HCT116 (cell line): ENCODE results near the gene GUCA2B. TPM values are rescaled to one million over a fixed set of nuclear protein-coding genes. Genes with fewer than 3 reads are reported as not detected.

Source experiments
- ATAC-seq: fragments of 200-7000 bp; cut with Tn5 transposase; 2 replicates; pipeline ENCODE4 v1.9.1; 2020; ENCODE audit warnings: mild to moderate bottlenecking, moderate library complexity
- BruUV-seq: library from RNA; stranded (reverse); fragments of 400-500 nt; replicated peaks from 2 replicates; lab custom pipeline; 2021; lab: Mats Ljungman, UMichigan
- CTCF ChIA-PET: fragments of 300-600 bp; sonication (Branson Sonifier 250); formaldehyde crosslinking; loops from one replicate; lab custom pipeline; 2021; ENCODE audit warnings: antibody characterized with exemption; lab: Charles Lee
- POLR2A ChIA-PET: fragments of 300-600, 350-600 bp; sonication (Branson Sonifier 250); formaldehyde crosslinking; loops from one replicate; lab custom pipeline; 2021; ENCODE audit warnings: antibody characterized with exemption; lab: Charles Lee
- RAD21 ChIA-PET, 2 experiments: fragments of 300-600 bp; sonication (Branson Sonifier 250); formaldehyde crosslinking; loops; one replicate each; lab custom pipeline; 2023; ENCODE audit warnings: low total read pairs in 2 of 2; ENCODE audit not compliant: uncharacterized antibody in 2 of 2, unreplicated experiment in 2 of 2, low non-redundant PET in 1 of 2; lab: Charles Lee
- DNase-seq: peaks from one replicate; pipeline ENCODE4 v3.0.0-alpha.2; 2010; ENCODE audit warnings: low read depth, low spot score
- H2AFZ ChIP-seq: fragments of 200-600 bp; shearing (Covaris generic), sonication (generic); 2 replicates; pipeline ENCODE4 v1.6.1; 2017; ENCODE audit warnings: low read depth, mixed run types, mixed read lengths, antibody characterized with exemption, low read length; ENCODE audit not compliant: poor library complexity, severe bottlenecking
- H3K27ac ChIP-seq: 2 replicates; pipeline ENCODE4 v1.5.1; 2012; ENCODE audit warnings: low read depth, low read length
- H3K27me3 ChIP-seq: fragments of 200-600 bp; sonication (generic); 2 replicates; pipeline ENCODE4 v1.6.1; 2016; ENCODE audit warnings: mixed run types, low read length, mixed read lengths; ENCODE audit not compliant: insufficient read depth
- H3K36me3 ChIP-seq, 2 experiments: fragments of 200-500 bp in 1 of 2; fragments of 200-600 bp in 1 of 2; sonication (Bioruptor generic) in 1 of 2; sonication (generic) in 1 of 2; 2 replicates each; pipeline versions ENCODE4 v1.5.1 to v1.6.1; 2014 to 2016; ENCODE audit warnings: low read length in 2 of 2, inconsistent platforms in 1 of 2, mixed read lengths in 1 of 2, mixed run types in 1 of 2; ENCODE audit not compliant: insufficient read depth in 2 of 2, control insufficient read depth in 1 of 2
- H3K4me1 ChIP-seq, 2 experiments: fragments of 200-600 bp in 1 of 2; sonication (generic) in 1 of 2; 2 replicates each; pipeline versions ENCODE4 v1.5.1 to v1.6.1; 2012 to 2017; ENCODE audit warnings: low read length in 2 of 2, inconsistent platforms in 1 of 2, mild to moderate bottlenecking in 1 of 2, mixed read lengths in 1 of 2, mixed run types in 1 of 2, moderate library complexity in 1 of 2; ENCODE audit not compliant: insufficient read depth in 2 of 2, control insufficient read depth in 1 of 2
- H3K4me2 ChIP-seq: fragments of 200-600 bp; sonication (generic); 2 replicates; pipeline ENCODE4 v1.6.1; 2017; ENCODE audit warnings: mixed run types, low read length, mixed read lengths
- H3K4me3 ChIP-seq, 2 experiments: fragments of 200-600 bp in 1 of 2; sonication (generic) in 1 of 2; replicated peaks in 1 of 2; 2 replicates each; pipeline ENCODE4 v1.5.1; 2011 to 2016; ENCODE audit warnings: low read length in 2 of 2, control low read depth in 1 of 2, low read depth in 1 of 2, mild to moderate bottlenecking in 1 of 2, mixed read lengths in 1 of 2, mixed run types in 1 of 2
- H3K79me2 ChIP-seq: fragments of 200-600 bp; sonication (generic); 2 replicates; pipeline ENCODE4 v1.6.1; 2017; ENCODE audit warnings: mild to moderate bottlenecking, mixed run types, low read length, moderate library complexity, mixed read lengths; ENCODE audit not compliant: insufficient read depth
- H3K9ac ChIP-seq: fragments of 200-600 bp; sonication (generic); 2 replicates; pipeline ENCODE4 v1.6.1; 2016; ENCODE audit warnings: low read length, mixed read lengths
- H3K9me2 ChIP-seq: fragments of 200-600 bp; sonication (generic), shearing (Covaris generic); 2 replicates; pipeline ENCODE4 v1.6.1; 2017; ENCODE audit warnings: mixed run types, mild to moderate bottlenecking, moderate library complexity; ENCODE audit not compliant: insufficient read depth
- H3K9me3 ChIP-seq, 2 experiments: fragments of 200-500 bp in 1 of 2; fragments of 200-600 bp in 1 of 2; sonication (Bioruptor generic) in 1 of 2; sonication (generic) in 1 of 2; 2 replicates each; pipeline ENCODE4 v1.6.1; 2014 to 2017; ENCODE audit warnings: low read length in 2 of 2, mixed read lengths in 2 of 2, inconsistent platforms in 1 of 2, low read depth in 1 of 2, mild to moderate bottlenecking in 1 of 2, mixed run types in 1 of 2, moderate library complexity in 1 of 2; ENCODE audit not compliant: control insufficient read depth in 1 of 2, insufficient read depth in 1 of 2
- H4K20me1 ChIP-seq: fragments of 200-600 bp; sonication (generic), shearing (Covaris generic); 2 replicates; pipeline ENCODE4 v1.6.1; 2017; ENCODE audit warnings: mixed run types, mild to moderate bottlenecking, moderate library complexity; ENCODE audit not compliant: insufficient read depth
- CEBPB ChIP-seq: IDR thresholded peaks from 2 replicates; pipeline ENCODE4 v1.6.1; 2012; ENCODE audit warnings: low read depth
- ELF1 ChIP-seq: IDR thresholded peaks from 2 replicates; pipeline ENCODE4 v1.6.1; 2012; ENCODE audit warnings: low read depth, borderline replicate concordance
- FOSL1 ChIP-seq: IDR thresholded peaks from 2 replicates; pipeline ENCODE4 v1.6.1; 2012; ENCODE audit warnings: low read depth
- JUND ChIP-seq: IDR thresholded peaks from 2 replicates; pipeline ENCODE4 v1.6.1; 2012
- SIN3A ChIP-seq: IDR thresholded peaks from 2 replicates; pipeline ENCODE4 v1.6.1; 2012; ENCODE audit warnings: low read depth
- TCF7L2 ChIP-seq: IDR thresholded peaks from 2 replicates; pipeline ENCODE4 v1.7.0; 2011; ENCODE audit warnings: borderline replicate concordance, inconsistent platforms; ENCODE audit not compliant: insufficient read depth, insufficient read length; ENCODE audit errors: extremely low read depth
- ZFX ChIP-seq: fragments of 450-650 bp; IDR thresholded peaks from 2 replicates; pipeline ENCODE4 v1.6.1; 2017
- ZNF274 ChIP-seq: fragments of 200-500 bp; sonication (Bioruptor generic); IDR thresholded peaks from 2 replicates; pipeline ENCODE4 v1.6.1; 2014; ENCODE audit warnings: mild to moderate bottlenecking, low read depth, low read length, inconsistent platforms
- intact Hi-C: fragments of 100-400 bp; cut with micrococcal nuclease; formaldehyde crosslinking; loops from 2 replicates; pipeline ENCODE4 v1.10.0; 2022
- total RNA-seq: library from RNA; stranded (reverse); gene quantifications from one replicate; pipeline ENCODE4 v1.2.1, GENCODE V29; 2021; ENCODE audit not compliant: unreplicated experiment
- TF ChIP-seq, protein P1 (sequence below): IDR thresholded peaks from 2 replicates; pipeline ENCODE4 v1.6.1; 2011; ENCODE audit warnings: mild to moderate bottlenecking, low read length, moderate library complexity; ENCODE audit not compliant: insufficient replicate concordance; ENCODE audit errors: extremely low read depth

GUCA2B gene
- total RNA-seq, 1 experiment from 2014 or later: not detected

DNA sequence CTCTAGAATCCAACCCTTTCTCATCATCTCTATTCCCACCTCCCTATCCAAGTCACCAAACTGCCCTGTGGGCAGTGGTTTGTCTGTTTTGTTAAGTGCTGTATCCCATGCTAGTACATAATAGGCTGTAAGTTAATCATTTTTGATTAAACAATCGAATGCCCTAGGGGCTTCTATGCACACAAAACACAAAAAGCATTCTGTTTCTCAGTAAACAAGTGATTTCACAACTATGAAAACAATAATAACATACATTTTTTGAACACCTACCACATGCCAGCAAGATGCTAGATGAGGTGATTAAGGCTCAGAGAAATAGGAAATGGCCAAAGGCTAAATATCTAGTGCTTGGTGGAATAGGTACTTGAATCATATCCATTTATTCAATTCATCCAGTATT lies 5.0 kb upstream of the GUCA2B start:
- no peak for ATAC-seq

DNA sequence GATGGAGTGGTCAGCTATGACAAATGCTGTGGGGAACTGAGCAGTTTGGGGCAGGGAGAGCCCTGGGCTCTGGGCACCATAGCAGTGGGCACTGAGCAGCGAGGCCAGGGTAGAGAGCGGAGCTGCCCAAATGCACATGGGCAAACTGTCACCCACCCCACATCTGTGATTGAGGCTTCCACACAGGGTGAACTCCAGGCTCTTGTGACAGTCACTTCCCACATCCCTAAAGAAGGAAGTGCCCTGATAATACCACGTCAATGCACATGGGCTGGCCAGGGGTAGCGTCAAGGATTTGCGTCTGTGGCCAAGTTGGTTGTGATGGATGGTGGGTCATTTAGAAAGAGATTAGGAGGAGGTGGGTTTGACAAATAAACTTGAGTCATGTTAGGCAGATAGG lies 2.6 kb upstream of the GUCA2B start:
- Histone ChIP-seq H3K36me3 (no peaks in the 10 kb centered on the region), H3K79me2 (no peaks in the 10 kb centered on the region), H2AFZ (no peak overlapping the region), H3K9ac (no peak overlapping the region), H4K20me1 (no peaks in the 10 kb centered on the region), H3K4me2 (no peak overlapping the region), H3K9me3 (no peaks in the 10 kb centered on the region), H3K4me1 (peaks cover 0 to 8% of the 10 kb centered on the region in 2 experiments; a peak in 1 of 4 replicates), H3K4me3 (no peak overlapping the region), H3K27ac (no peak overlapping the region), H3K9me2 (no peaks in the 10 kb centered on the region), H3K27me3 (no peaks in the 10 kb centered on the region)
- ChIA-PET POLR2A (no interaction called here), CTCF (interaction anchor here (1.7 kb wide), 1 partner anchor 23 kb away, joined by 8 read pairs; no protein-coding TSS in a partner anchor), RAD21 (no interaction called here)
- TF ChIP-seq FOSL1 (no peak), JUND (no peak)
- TF ChIP-seq, protein P1, sequence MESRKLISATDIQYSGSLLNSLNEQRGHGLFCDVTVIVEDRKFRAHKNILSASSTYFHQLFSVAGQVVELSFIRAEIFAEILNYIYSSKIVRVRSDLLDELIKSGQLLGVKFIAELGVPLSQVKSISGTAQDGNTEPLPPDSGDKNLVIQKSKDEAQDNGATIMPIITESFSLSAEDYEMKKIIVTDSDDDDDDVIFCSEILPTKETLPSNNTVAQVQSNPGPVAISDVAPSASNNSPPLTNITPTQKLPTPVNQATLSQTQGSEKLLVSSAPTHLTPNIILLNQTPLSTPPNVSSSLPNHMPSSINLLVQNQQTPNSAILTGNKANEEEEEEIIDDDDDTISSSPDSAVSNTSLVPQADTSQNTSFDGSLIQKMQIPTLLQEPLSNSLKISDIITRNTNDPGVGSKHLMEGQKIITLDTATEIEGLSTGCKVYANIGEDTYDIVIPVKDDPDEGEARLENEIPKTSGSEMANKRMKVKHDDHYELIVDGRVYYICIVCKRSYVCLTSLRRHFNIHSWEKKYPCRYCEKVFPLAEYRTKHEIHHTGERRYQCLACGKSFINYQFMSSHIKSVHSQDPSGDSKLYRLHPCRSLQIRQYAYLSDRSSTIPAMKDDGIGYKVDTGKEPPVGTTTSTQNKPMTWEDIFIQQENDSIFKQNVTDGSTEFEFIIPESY: no peak
- intact Hi-C loops: no loop called here
- DNase-seq (no peak), ATAC-seq (no peak)
- no TSS peak for BruUV-seq

More for the DNA sequence above, 5.0 kb upstream of the GUCA2B start:
- no peaks in the 10 kb centered on the region for H4K20me1 ChIP-seq
- H3K36me3 ChIP-seq: no peaks in the 10 kb centered on the region
- H3K79me2 ChIP-seq: no peaks in the 10 kb centered on the region
- RAD21 ChIA-PET: no interaction called here
- peaks cover 0 to 8% of the 10 kb centered on the region in 2 experiments; a peak in 1 of 4 replicates for H3K4me1 ChIP-seq
- DNase-seq: no peak
- no peak overlapping the region for H3K4me2 ChIP-seq
- no peak overlapping the region for H3K9ac ChIP-seq
- intact Hi-C loops: loop anchor here (10.0 kb wide), 1 partner anchor 573 kb away; no protein-coding TSS in a partner anchor
- POLR2A ChIA-PET: no interaction called here
- BruUV-seq: no TSS peak
- TF ChIP-seq, protein P1: no peak
- no peak for TF ChIP-seq JUND
- no peak for TF ChIP-seq CEBPB
- no peak for TF ChIP-seq TCF7L2
- no peak for TF ChIP-seq ELF1
- TF ChIP-seq ZNF274: no peak
- no peak for TF ChIP-seq ZFX
- no peak for TF ChIP-seq SIN3A
- TF ChIP-seq, all 23 proteins: peak for 0
- CTCF ChIA-PET: interaction anchor here (2.2 kb wide), 1 partner anchor 26 kb away, joined by 21 read pairs; no protein-coding TSS in a partner anchor
- no peak overlapping the region for H2AFZ ChIP-seq
- no peaks in the 10 kb centered on the region for H3K9me3 ChIP-seq
- H3K27ac ChIP-seq: no peak overlapping the region
- H3K27me3 ChIP-seq: no peaks in the 10 kb centered on the region
- H3K9me2 ChIP-seq: no peaks in the 10 kb centered on the region
- H3K4me3 ChIP-seq: no peak overlapping the region
